ENCODE data around the gene SUCNR1. TPM values are rescaled to one million over a fixed set of nuclear protein-coding genes. Genes with fewer than 3 reads are reported as not detected.
"Not testable (repeated sequence)": the region's sequence is repeated elsewhere in the genome, so short reads cannot be mapped to it uniquely, and the experiment has no call there.

The SUCNR1 gene
- total RNA-seq, 1 experiment from 2014 or later: not detected

DNA sequence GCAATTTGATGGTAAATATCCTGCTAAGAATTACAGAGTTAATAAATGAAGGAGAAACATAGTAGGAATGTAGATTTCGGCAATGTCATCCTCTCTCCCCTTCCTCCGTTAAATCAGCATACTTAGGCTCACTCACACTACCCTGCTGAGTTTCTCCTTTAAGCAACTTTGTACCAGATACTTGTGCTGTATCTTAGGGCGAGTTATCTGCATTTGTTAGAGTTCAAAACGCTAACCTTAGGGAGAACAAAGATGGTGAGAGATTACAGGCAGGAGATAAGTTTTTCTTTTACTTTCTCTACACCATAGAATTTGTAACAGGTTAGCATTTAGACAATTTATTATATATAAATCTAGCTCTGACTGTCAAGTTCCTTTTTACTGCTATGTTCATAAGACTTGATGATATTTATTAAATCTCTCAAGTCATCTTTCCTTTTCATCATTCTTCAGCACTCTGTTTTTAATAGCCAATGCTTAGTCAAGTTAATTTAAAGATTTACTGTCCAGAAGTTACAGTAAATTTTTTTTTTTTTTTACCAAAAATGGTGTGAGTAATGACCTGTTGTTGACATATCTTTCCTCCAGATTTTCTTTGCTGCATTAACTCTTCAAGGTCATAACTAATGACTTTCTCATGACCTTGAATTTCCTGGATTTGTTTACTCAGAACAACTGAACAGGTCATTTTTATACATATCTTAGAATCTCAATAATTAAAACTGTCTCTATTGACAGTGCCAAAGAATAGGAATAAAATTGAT is 22.2 kb downstream of the SUCNR1 start:
- CTCF ChIA-PET: interaction anchor here (0.6 kb wide), 1 partner anchor 731 kb away, joined by 12 read pairs; no protein-coding TSS in a partner anchor
- no peaks in the 10 kb centered on the region for H3K27me3 ChIP-seq (ENCODE audit: insufficient read depth, low read depth)
- intact Hi-C loops (cut with micrococcal nuclease; ENCODE audit: unreplicated experiment): no loop called here
- H2AFZ ChIP-seq: no peak overlapping the region
- BruUV-seq (replicated peaks): no TSS peak
- no peaks in the 10 kb centered on the region for H3K9me3 ChIP-seq (ENCODE audit: insufficient read depth, low read depth)
- no peaks in the 10 kb centered on the region for H3F3A ChIP-seq (ENCODE audit: insufficient read depth, low read depth)
- H3K4me2 ChIP-seq: no peak overlapping the region
- DNase-seq: no peak
- H3K4me1 ChIP-seq (replicated peaks; ENCODE audit: insufficient read depth): peaks cover 9% of the 10 kb centered on the region
- POLR2A ChIA-PET (ENCODE audit: unreplicated experiment): interaction anchor here (0.7 kb wide), 1 partner anchor 57 kb away, joined by 3 read pairs; no protein-coding TSS in a partner anchor
- no peaks in the 10 kb centered on the region for H3K36me3 ChIP-seq (ENCODE audit: low read depth)
- H3K9me2 ChIP-seq (ENCODE audit: insufficient read depth): no peaks in the 10 kb centered on the region
- H4K20me1 ChIP-seq (ENCODE audit: insufficient read depth): no peaks in the 10 kb centered on the region
- TF ChIP-seq EZH2 (IDR thresholded peaks at IDR 0.05; ENCODE audit: low read depth): no peak
- TF ChIP-seq, protein P1, sequence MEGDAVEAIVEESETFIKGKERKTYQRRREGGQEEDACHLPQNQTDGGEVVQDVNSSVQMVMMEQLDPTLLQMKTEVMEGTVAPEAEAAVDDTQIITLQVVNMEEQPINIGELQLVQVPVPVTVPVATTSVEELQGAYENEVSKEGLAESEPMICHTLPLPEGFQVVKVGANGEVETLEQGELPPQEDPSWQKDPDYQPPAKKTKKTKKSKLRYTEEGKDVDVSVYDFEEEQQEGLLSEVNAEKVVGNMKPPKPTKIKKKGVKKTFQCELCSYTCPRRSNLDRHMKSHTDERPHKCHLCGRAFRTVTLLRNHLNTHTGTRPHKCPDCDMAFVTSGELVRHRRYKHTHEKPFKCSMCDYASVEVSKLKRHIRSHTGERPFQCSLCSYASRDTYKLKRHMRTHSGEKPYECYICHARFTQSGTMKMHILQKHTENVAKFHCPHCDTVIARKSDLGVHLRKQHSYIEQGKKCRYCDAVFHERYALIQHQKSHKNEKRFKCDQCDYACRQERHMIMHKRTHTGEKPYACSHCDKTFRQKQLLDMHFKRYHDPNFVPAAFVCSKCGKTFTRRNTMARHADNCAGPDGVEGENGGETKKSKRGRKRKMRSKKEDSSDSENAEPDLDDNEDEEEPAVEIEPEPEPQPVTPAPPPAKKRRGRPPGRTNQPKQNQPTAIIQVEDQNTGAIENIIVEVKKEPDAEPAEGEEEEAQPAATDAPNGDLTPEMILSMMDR (conservative IDR thresholded peaks at IDR 0.05): no peak
- H3K79me2 ChIP-seq (ENCODE audit: low read depth): no peaks in the 10 kb centered on the region
- no peak overlapping the region for H3K4me3 ChIP-seq
- H3K27ac ChIP-seq: no peak overlapping the region

DNA sequence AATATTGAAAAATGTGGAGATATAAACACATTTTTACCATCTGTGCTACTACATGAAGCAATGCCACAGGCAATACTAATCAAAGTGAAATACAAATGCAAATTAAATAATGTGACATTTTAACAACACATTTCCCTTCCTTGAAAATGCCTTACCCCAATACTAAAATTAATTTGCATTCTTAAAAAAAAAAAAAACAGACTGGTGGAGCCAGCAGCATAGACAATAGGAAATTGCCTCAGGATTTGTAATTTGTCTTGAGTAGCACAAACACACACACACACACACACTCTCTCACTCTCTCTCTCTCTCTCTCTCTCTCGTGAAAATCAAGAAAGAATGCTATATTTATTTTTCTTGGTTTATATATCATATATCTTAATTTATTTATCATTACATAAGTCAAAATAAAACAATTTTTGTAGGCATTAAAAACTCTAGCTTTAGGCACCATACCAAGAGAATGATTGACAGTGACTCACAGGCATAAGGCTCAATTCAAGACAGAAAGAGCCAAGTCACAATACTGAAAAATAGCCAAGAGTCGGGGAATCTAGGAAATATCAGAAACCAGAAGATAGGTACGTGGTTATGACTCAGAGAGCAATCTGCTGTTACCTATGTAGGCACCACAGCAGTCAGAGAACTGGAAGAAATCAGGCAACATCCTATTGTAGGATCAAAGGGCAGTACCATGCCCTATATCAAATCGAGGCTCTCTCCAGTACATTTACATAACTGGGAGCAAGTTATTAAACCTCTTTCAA is 23.0 kb downstream of the SUCNR1 start:
- Histone ChIP-seq H3K27me3 (ENCODE audit: insufficient read depth, low read depth) (no peaks in the 10 kb centered on the region), H4K20me1 (ENCODE audit: insufficient read depth) (no peaks in the 10 kb centered on the region), H3K36me3 (ENCODE audit: low read depth) (no peaks in the 10 kb centered on the region), H3K79me2 (ENCODE audit: low read depth) (no peaks in the 10 kb centered on the region), H3K4me3 (no peak overlapping the region), H3K9me2 (ENCODE audit: insufficient read depth) (no peaks in the 10 kb centered on the region), H3K4me2 (no peak overlapping the region), H3K27ac (no peak overlapping the region), H3F3A (ENCODE audit: insufficient read depth, low read depth) (no peaks in the 10 kb centered on the region), H3K4me1 (replicated peaks; ENCODE audit: insufficient read depth) (peaks cover 2% of the 10 kb centered on the region), H2AFZ (no peak overlapping the region), H3K9me3 (ENCODE audit: insufficient read depth, low read depth) (no peaks in the 10 kb centered on the region)
- no peak for TF ChIP-seq EZH2 (IDR thresholded peaks at IDR 0.05; ENCODE audit: low read depth)
- TF ChIP-seq, protein P1 (conservative IDR thresholded peaks at IDR 0.05): no peak
- no TSS peak for BruUV-seq (replicated peaks)
- ChIA-PET POLR2A (ENCODE audit: unreplicated experiment) (interaction anchor here (0.7 kb wide), 1 partner anchor 58 kb away, joined by 3 read pairs; no protein-coding TSS in a partner anchor), CTCF (interaction anchor here (0.6 kb wide), 1 partner anchor 732 kb away, joined by 12 read pairs; no protein-coding TSS in a partner anchor)
- intact Hi-C loops (cut with micrococcal nuclease; ENCODE audit: unreplicated experiment): no loop called here
- peak; percentile 11 to 65 for DNase-seq

DNA sequence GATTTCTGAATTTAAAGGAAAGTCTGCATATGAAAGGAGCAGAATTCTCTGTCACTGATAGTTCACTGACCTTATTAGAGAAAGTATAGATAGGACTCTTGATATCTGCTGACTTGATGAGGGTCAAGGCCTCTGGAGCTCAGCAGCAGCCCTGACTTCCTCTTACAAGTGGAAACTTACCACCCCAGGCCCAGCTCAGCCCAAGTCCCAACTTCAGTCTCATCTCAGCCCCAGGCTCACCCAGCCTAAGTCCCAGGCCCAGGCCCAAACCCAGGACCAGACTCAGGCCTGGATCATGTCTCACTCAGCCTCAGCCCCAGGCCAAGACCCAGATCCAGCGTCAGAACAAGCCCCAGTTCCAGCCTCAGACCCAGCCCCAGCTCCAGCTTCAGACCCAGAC is 24.7 kb downstream of the SUCNR1 start:
- H3K79me2 ChIP-seq (ENCODE audit: low read depth); H3K4me3 ChIP-seq; H4K20me1 ChIP-seq (ENCODE audit: insufficient read depth); intact Hi-C loops (cut with micrococcal nuclease; ENCODE audit: unreplicated experiment); H3K4me1 ChIP-seq (replicated peaks; ENCODE audit: insufficient read depth); H3F3A ChIP-seq (ENCODE audit: insufficient read depth, low read depth); H3K36me3 ChIP-seq (ENCODE audit: low read depth); H3K9me2 ChIP-seq (ENCODE audit: insufficient read depth); H3K9me3 ChIP-seq (ENCODE audit: insufficient read depth, low read depth); BruUV-seq (replicated peaks); CTCF ChIA-PET; H3K27me3 ChIP-seq (ENCODE audit: insufficient read depth, low read depth); H2AFZ ChIP-seq; DNase-seq; H3K4me2 ChIP-seq; H3K27ac ChIP-seq: not testable (repeated sequence)
- POLR2A ChIA-PET (ENCODE audit: unreplicated experiment): interaction anchor here (0.6 kb wide), 1 partner anchor 41 kb away, joined by 3 read pairs; no protein-coding TSS in a partner anchor

DNA sequence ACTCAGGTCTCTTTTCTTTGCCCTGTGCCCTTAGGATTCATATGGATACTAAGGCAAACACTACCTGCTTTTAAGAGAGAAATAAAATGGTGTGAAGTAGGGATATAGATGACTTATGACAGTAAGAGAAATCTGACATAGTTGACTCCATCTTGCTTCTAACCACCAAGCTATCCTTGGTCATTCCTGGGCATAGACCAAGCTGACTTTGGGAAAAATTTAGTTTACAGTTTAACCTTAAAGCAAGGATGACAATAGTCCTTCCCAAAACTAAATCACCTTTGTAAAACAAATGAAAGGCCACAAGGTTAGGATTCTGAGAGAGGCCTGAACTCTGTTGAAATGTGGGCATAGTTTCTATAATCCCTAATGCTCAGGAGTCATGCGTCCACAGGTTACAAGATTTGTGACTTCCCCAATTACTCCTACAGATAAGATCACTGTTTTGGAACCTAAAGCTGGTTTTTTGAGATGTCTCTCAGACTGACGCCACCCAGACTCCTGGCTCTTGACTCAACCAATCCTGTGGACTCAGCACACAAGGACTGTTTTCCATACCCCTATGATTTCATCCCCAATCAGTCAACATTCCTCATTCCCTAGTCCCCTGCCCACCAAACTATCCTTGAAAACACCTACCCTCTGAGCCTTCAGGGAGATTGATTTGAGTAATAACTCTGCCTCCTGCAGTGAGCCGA is 25.3 kb downstream of the SUCNR1 start:
- H3K4me1 ChIP-seq (replicated peaks; ENCODE audit: insufficient read depth); intact Hi-C loops (cut with micrococcal nuclease; ENCODE audit: unreplicated experiment); H3K9me3 ChIP-seq (ENCODE audit: insufficient read depth, low read depth); H3K27me3 ChIP-seq (ENCODE audit: insufficient read depth, low read depth); H3K4me2 ChIP-seq; H3K9me2 ChIP-seq (ENCODE audit: insufficient read depth); H3F3A ChIP-seq (ENCODE audit: insufficient read depth, low read depth); H2AFZ ChIP-seq; CTCF ChIA-PET; H4K20me1 ChIP-seq (ENCODE audit: insufficient read depth); BruUV-seq (replicated peaks); DNase-seq; POLR2A ChIA-PET (ENCODE audit: unreplicated experiment); H3K79me2 ChIP-seq (ENCODE audit: low read depth); H3K27ac ChIP-seq; H3K36me3 ChIP-seq (ENCODE audit: low read depth); H3K4me3 ChIP-seq: not testable (repeated sequence)
